ENCODE data around the gene SORCS2.

GRCh38 chr4:7431696-7432530, 239.6 kb downstream of the SORCS2 start:
- no peak for TF ChIP-seq CTCF (IDR thresholded peaks at IDR 0.05)
- TF ChIP-seq POLR2A (IDR thresholded peaks at IDR 0.05), result no peak
